HEK293T (cell line): ENCODE results near the gene ZNF217.

Source experiments
- BHLHE40 ChIP-seq: fragments of 450-650 bp; IDR thresholded peaks from 2 replicates; pipeline ENCODE4 v1.6.1; 2016; ENCODE audit warnings: mild to moderate bottlenecking, moderate library complexity, borderline replicate concordance
- CTBP1 ChIP-seq: fragments of 450-650 bp; IDR thresholded peaks from 2 replicates; pipeline ENCODE4 v1.6.1; 2016; ENCODE audit warnings: borderline replicate concordance
- FOXA1 ChIP-seq: fragments of 450-650 bp; IDR thresholded peaks from 2 replicates; pipeline ENCODE4 v1.6.1; 2016; ENCODE audit warnings: mild to moderate bottlenecking
- FOXM1 ChIP-seq: fragments of 450-650 bp; IDR thresholded peaks from 2 replicates; pipeline ENCODE4 v1.6.1; 2017; ENCODE audit warnings: mild to moderate bottlenecking, borderline replicate concordance
- SP1 ChIP-seq: fragments of 450-650 bp; IDR thresholded peaks from 2 replicates; pipeline ENCODE4 v1.6.1; 2017
- TF ChIP-seq, protein P1 (sequence below): fragments of 450-650 bp; IDR thresholded peaks from 2 replicates; pipeline ENCODE4 v1.6.1; 2016

DNA sequence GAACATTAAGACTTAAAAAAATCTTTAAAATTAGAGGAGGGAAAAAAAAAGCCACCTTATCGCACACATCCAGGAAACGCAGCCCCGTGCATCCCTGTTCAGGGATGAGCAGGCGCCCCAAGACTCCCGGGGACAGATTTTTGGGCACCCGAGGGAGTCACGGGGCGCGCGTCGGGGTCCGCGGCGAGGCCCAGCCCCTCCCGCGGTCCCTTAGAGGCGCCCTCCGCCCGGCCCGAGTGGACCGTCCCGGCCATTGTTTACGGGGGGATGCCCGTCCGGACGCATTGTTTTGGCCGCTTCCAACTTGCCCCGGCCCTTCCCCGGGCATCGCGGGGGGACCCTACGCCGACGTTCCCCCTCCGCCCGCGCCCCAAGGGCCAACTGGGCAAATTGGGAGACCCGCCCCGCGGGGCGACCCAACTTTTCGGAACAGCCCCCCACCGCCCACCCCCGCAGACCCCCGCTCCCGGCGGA lies 610 bp downstream of the ZNF217 start:
- TF ChIP-seq SP1, result no peak
- TF ChIP-seq FOXA1, result no peak
- no peak for TF ChIP-seq BHLHE40
- TF ChIP-seq CTBP1, result no peak
- TF ChIP-seq, protein P1, sequence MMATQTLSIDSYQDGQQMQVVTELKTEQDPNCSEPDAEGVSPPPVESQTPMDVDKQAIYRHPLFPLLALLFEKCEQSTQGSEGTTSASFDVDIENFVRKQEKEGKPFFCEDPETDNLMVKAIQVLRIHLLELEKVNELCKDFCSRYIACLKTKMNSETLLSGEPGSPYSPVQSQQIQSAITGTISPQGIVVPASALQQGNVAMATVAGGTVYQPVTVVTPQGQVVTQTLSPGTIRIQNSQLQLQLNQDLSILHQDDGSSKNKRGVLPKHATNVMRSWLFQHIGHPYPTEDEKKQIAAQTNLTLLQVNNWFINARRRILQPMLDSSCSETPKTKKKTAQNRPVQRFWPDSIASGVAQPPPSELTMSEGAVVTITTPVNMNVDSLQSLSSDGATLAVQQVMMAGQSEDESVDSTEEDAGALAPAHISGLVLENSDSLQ, result no peak
- TF ChIP-seq FOXM1, result no peak
